ENCODE measurements around the gene DRICH1.
"Not testable (repeated sequence)": the region's sequence is repeated elsewhere in the genome, so short reads cannot be mapped to it uniquely, and the experiment has no call there.

The DRICH1 gene

GRCh38 chr22:23640206-23640605 lies 8.1 kb upstream of the DRICH1 start:
- H3K27me3 ChIP-seq (ENCODE audit: control insufficient read depth, insufficient read depth, low read length); H3K27ac ChIP-seq (ENCODE audit: low read depth, low read length); H3K4me3 ChIP-seq (ENCODE audit: low read depth, low read length); H3K4me1 ChIP-seq (ENCODE audit: control insufficient read depth, insufficient read depth, low read length); H3K9me3 ChIP-seq (ENCODE audit: control insufficient read depth, insufficient read depth, low read depth, low read length); H3K36me3 ChIP-seq (ENCODE audit: control insufficient read depth, insufficient read depth, low read length); H3K9ac ChIP-seq (ENCODE audit: low read length): not testable (repeated sequence)

- Histone ChIP-seq H3K36me3 (ENCODE audit: control insufficient read depth, insufficient read depth, low read length) (no peaks in the 10 kb centered on the region), H3K4me3 (ENCODE audit: low read depth, low read length) (no peak overlapping the region), H3K27me3 (ENCODE audit: control insufficient read depth, insufficient read depth, low read length) (no peaks in the 10 kb centered on the region), H3K4me1 (ENCODE audit: control insufficient read depth, insufficient read depth, low read length) (no peaks in the 10 kb centered on the region), H3K9ac (ENCODE audit: low read length) (no peak overlapping the region), H3K27ac (ENCODE audit: low read depth, low read length) (no peak overlapping the region), H3K9me3 (ENCODE audit: control insufficient read depth, insufficient read depth, low read depth, low read length) (no peaks in the 10 kb centered on the region)
Observed at GRCh38 chr22:23639661-23640060, 7.5 kb upstream of the DRICH1 start.

- no peaks in the 10 kb centered on the region for H3K9me3 ChIP-seq (ENCODE audit: control insufficient read depth, insufficient read depth, low read depth, low read length)
- H3K36me3 ChIP-seq (ENCODE audit: control insufficient read depth, insufficient read depth, low read length), result no peaks in the 10 kb centered on the region
- no peaks in the 10 kb centered on the region for H3K4me1 ChIP-seq (ENCODE audit: control insufficient read depth, insufficient read depth, low read length)
- H3K9ac ChIP-seq (ENCODE audit: low read length), result no peak overlapping the region
- no peaks in the 10 kb centered on the region for H3K27me3 ChIP-seq (ENCODE audit: control insufficient read depth, insufficient read depth, low read length)
- H3K4me3 ChIP-seq (ENCODE audit: low read depth, low read length), result no peak overlapping the region
- no peak overlapping the region for H3K27ac ChIP-seq (ENCODE audit: low read depth, low read length)
Observed at GRCh38 chr22:23638611-23639010, 6.5 kb upstream of the DRICH1 start.

GRCh38 chr22:23635291-23635690 lies 3.2 kb upstream of the DRICH1 start:
- H3K36me3 ChIP-seq (ENCODE audit: control insufficient read depth, insufficient read depth, low read length), result not testable (repeated sequence)

GRCh38 chr22:23628056-23628743 lies 3.9 kb downstream of the DRICH1 start:
- not testable (repeated sequence) for H3K36me3 ChIP-seq (ENCODE audit: control insufficient read depth, insufficient read depth, low read length); H3K4me3 ChIP-seq (ENCODE audit: low read depth, low read length); H3K9ac ChIP-seq (ENCODE audit: low read length); H3K9me3 ChIP-seq (ENCODE audit: control insufficient read depth, insufficient read depth, low read depth, low read length); H3K27ac ChIP-seq (ENCODE audit: low read depth, low read length); H3K4me1 ChIP-seq (ENCODE audit: control insufficient read depth, insufficient read depth, low read length)
- peaks cover 11% of the 10 kb centered on the region for H3K27me3 ChIP-seq (ENCODE audit: control insufficient read depth, insufficient read depth, low read length)

More at GRCh38 chr22:23635291-23635690, 3.2 kb upstream of the DRICH1 start:
- H3K4me3 ChIP-seq (ENCODE audit: low read depth, low read length); H3K27me3 ChIP-seq (ENCODE audit: control insufficient read depth, insufficient read depth, low read length); H3K9ac ChIP-seq (ENCODE audit: low read length); H3K4me1 ChIP-seq (ENCODE audit: control insufficient read depth, insufficient read depth, low read length); H3K27ac ChIP-seq (ENCODE audit: low read depth, low read length); H3K9me3 ChIP-seq (ENCODE audit: control insufficient read depth, insufficient read depth, low read depth, low read length): not testable (repeated sequence)

- not testable (repeated sequence) for H3K27ac ChIP-seq (ENCODE audit: low read depth, low read length); H3K4me1 ChIP-seq (ENCODE audit: control insufficient read depth, insufficient read depth, low read length); H3K36me3 ChIP-seq (ENCODE audit: control insufficient read depth, insufficient read depth, low read length); H3K9me3 ChIP-seq (ENCODE audit: control insufficient read depth, insufficient read depth, low read depth, low read length); H3K4me3 ChIP-seq (ENCODE audit: low read depth, low read length); H3K9ac ChIP-seq (ENCODE audit: low read length)
- H3K27me3 ChIP-seq (ENCODE audit: control insufficient read depth, insufficient read depth, low read length), result peaks cover 11% of the 10 kb centered on the region
Observed at GRCh38 chr22:23627401-23628055, 4.6 kb downstream of the DRICH1 start.

- no peak overlapping the region for H3K27ac ChIP-seq (ENCODE audit: low read depth, low read length)
- H3K4me3 ChIP-seq (ENCODE audit: low read depth, low read length), result no peak overlapping the region
- no peaks in the 10 kb centered on the region for H3K9me3 ChIP-seq (ENCODE audit: control insufficient read depth, insufficient read depth, low read depth, low read length)
- no peak overlapping the region for H3K9ac ChIP-seq (ENCODE audit: low read length)
- peaks cover 11% of the 10 kb centered on the region for H3K27me3 ChIP-seq (ENCODE audit: control insufficient read depth, insufficient read depth, low read length)
- H3K4me1 ChIP-seq (ENCODE audit: control insufficient read depth, insufficient read depth, low read length), result no peaks in the 10 kb centered on the region; the same call in 1 of the 2 replicates
- no peaks in the 10 kb centered on the region for H3K36me3 ChIP-seq (ENCODE audit: control insufficient read depth, insufficient read depth, low read length)
Observed at GRCh38 chr22:23626286-23626975, 5.7 kb downstream of the DRICH1 start.

- H3K4me3 ChIP-seq (ENCODE audit: low read depth, low read length), result no peak overlapping the region
- no peaks in the 10 kb centered on the region for H3K9me3 ChIP-seq (ENCODE audit: control insufficient read depth, insufficient read depth, low read depth, low read length)
- no peak overlapping the region for H3K9ac ChIP-seq (ENCODE audit: low read length)
- no peaks in the 10 kb centered on the region; the same call in 1 of the 2 replicates for H3K4me1 ChIP-seq (ENCODE audit: control insufficient read depth, insufficient read depth, low read length)
- no peak overlapping the region for H3K27ac ChIP-seq (ENCODE audit: low read depth, low read length)
- no peaks in the 10 kb centered on the region for H3K36me3 ChIP-seq (ENCODE audit: control insufficient read depth, insufficient read depth, low read length)
- H3K27me3 ChIP-seq (ENCODE audit: control insufficient read depth, insufficient read depth, low read length), result peaks cover 11% of the 10 kb centered on the region
Observed at GRCh38 chr22:23622634-23623033, 9.5 kb downstream of the DRICH1 start.

GRCh38 chr22:23621916-23622315 lies 10.2 kb downstream of the DRICH1 start:
- not testable (repeated sequence) for H3K4me3 ChIP-seq (ENCODE audit: low read depth, low read length); H3K27ac ChIP-seq (ENCODE audit: low read depth, low read length); H3K4me1 ChIP-seq (ENCODE audit: control insufficient read depth, insufficient read depth, low read length); H3K9me3 ChIP-seq (ENCODE audit: control insufficient read depth, insufficient read depth, low read depth, low read length); H3K36me3 ChIP-seq (ENCODE audit: control insufficient read depth, insufficient read depth, low read length); H3K9ac ChIP-seq (ENCODE audit: low read length)
- peaks cover 11% of the 10 kb centered on the region for H3K27me3 ChIP-seq (ENCODE audit: control insufficient read depth, insufficient read depth, low read length)

- no peaks in the 10 kb centered on the region for H3K9me3 ChIP-seq (ENCODE audit: control insufficient read depth, insufficient read depth, low read depth, low read length)
- no peaks in the 10 kb centered on the region for H3K36me3 ChIP-seq (ENCODE audit: control insufficient read depth, insufficient read depth, low read length)
- no peak overlapping the region for H3K4me3 ChIP-seq (ENCODE audit: low read depth, low read length)
- H3K27ac ChIP-seq (ENCODE audit: low read depth, low read length), result no peak overlapping the region
- peaks cover 13% of the 10 kb centered on the region for H3K27me3 ChIP-seq (ENCODE audit: control insufficient read depth, insufficient read depth, low read length)
- H3K9ac ChIP-seq (ENCODE audit: low read length), result no peak overlapping the region
- H3K4me1 ChIP-seq (ENCODE audit: control insufficient read depth, insufficient read depth, low read length), result no peaks in the 10 kb centered on the region; the same call in 1 of the 2 replicates
Observed at GRCh38 chr22:23621082-23621780, 10.9 kb downstream of the DRICH1 start.
